ENCODE results near the gene ENOX2.

Gene ENOX2

GRCh38 chrX:130885508-130885907 lies 17.5 kb downstream of the ENOX2 start:
- no peak for DNase-seq

GRCh38 chrX:130884627-130885026 lies 18.4 kb downstream of the ENOX2 start:
- no peak for DNase-seq

GRCh38 chrX:130879869-130880268 lies 23.1 kb downstream of the ENOX2 start:
- no peak for DNase-seq

GRCh38 chrX:130878350-130879341 lies 24.4 kb downstream of the ENOX2 start:
- DNase-seq, result peak in 15 of 56 donors; percentile 0 to 16 (median 3)

- no peak for DNase-seq
Measured at GRCh38 chrX:130877892-130878341, 25.1 kb downstream of the ENOX2 start.

GRCh38 chrX:130876226-130876625 lies 26.8 kb downstream of the ENOX2 start:
- DNase-seq, result no peak

GRCh38 chrX:130874751-130875150 lies 28.3 kb downstream of the ENOX2 start:
- DNase-seq, result no peak

GRCh38 chrX:130869239-130869638 lies 33.8 kb downstream of the ENOX2 start:
- DNase-seq, result no peak

- no peak for DNase-seq
Measured at GRCh38 chrX:130861462-130861861, 41.5 kb downstream of the ENOX2 start.

- DNase-seq, result no peak
Measured at GRCh38 chrX:130857207-130857606, 45.8 kb downstream of the ENOX2 start.

GRCh38 chrX:130851569-130851968 lies 51.4 kb downstream of the ENOX2 start:
- no peak for DNase-seq

GRCh38 chrX:130848763-130849162 lies 54.2 kb downstream of the ENOX2 start:
- no peak for DNase-seq

- no peak for DNase-seq
Measured at GRCh38 chrX:130846746-130847145, 56.3 kb downstream of the ENOX2 start.

- DNase-seq, result no peak
Measured at GRCh38 chrX:130841776-130842175, 61.2 kb downstream of the ENOX2 start.

GRCh38 chrX:130840345-130840744 lies 62.7 kb downstream of the ENOX2 start:
- no peak for DNase-seq

GRCh38 chrX:130836447-130836846 lies 66.6 kb downstream of the ENOX2 start:
- DNase-seq, result no peak

- no peak for DNase-seq
Measured at GRCh38 chrX:130834830-130835229, 68.2 kb downstream of the ENOX2 start.

- no peak for DNase-seq
Measured at GRCh38 chrX:130834149-130834548, 68.9 kb downstream of the ENOX2 start.

GRCh38 chrX:130831347-130831722 lies 71.7 kb downstream of the ENOX2 start:
- no peak for DNase-seq

GRCh38 chrX:130830599-130831346 lies 72.2 kb downstream of the ENOX2 start:
- DNase-seq, result no peak

- DNase-seq, result peak in 2 of 56 donors; percentile 8 to 22
Measured at GRCh38 chrX:130829526-130830515, 73.2 kb downstream of the ENOX2 start.
